Measurements from ENCODE around the gene TNIP1. TPM values are rescaled to one million over a fixed set of nuclear protein-coding genes. Genes with fewer than 3 reads are reported as not detected.

TNIP1 gene
- total RNA-seq, 1 donor from 2014 or later: 124 TPM

DNA sequence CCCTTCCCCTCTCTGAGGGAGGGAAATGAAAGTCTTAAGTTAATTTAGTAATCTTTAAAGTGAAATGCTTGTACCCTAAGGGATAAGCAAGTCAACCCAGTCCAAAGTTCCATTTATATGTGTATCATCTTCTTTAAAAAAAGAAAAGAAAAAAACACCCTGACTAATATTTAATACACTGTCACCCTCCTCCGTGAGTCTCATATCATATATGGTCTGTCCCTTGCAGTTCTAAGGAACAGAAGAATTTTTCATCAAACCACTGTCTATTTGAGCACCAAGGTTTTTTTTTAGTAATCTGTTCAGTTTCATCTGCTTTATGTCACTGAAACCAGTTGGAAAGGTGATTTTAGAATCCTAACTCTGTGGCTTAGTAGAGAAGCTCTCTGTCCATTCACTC lies 15.2 kb downstream of the TNIP1 start:
- no peak for DNase-seq (ENCODE audit: low spot score)

DNA sequence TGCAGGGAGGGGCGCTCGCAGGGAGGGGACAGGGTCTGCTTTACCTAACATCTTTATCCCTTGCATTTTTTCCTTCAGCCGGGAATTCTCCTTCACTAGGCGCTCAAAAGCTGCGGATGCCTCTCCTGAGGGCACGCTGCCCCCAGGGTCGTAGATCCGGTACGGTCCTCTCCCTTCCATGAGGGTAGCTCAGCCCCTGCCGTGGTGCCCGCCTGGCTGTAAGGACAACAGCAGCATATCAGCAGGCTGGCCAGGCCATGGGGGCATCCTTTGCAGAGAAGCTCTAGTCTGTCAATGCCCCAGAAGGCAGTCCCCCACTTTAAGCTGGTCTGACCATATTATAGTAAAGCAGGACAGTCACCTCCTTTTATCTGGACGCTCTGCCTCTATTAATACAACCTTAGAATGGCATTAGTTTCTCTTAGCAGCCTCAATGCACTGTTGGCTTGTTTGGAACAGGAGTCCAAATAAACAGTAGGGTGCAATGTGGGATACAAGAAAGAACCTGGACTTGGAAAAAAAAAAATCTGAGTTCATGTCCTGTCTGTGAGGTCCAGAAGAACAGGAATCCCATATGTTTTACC lies 15.8 kb downstream of the TNIP1 start:
- no peak for DNase-seq (ENCODE audit: low spot score)

DNA sequence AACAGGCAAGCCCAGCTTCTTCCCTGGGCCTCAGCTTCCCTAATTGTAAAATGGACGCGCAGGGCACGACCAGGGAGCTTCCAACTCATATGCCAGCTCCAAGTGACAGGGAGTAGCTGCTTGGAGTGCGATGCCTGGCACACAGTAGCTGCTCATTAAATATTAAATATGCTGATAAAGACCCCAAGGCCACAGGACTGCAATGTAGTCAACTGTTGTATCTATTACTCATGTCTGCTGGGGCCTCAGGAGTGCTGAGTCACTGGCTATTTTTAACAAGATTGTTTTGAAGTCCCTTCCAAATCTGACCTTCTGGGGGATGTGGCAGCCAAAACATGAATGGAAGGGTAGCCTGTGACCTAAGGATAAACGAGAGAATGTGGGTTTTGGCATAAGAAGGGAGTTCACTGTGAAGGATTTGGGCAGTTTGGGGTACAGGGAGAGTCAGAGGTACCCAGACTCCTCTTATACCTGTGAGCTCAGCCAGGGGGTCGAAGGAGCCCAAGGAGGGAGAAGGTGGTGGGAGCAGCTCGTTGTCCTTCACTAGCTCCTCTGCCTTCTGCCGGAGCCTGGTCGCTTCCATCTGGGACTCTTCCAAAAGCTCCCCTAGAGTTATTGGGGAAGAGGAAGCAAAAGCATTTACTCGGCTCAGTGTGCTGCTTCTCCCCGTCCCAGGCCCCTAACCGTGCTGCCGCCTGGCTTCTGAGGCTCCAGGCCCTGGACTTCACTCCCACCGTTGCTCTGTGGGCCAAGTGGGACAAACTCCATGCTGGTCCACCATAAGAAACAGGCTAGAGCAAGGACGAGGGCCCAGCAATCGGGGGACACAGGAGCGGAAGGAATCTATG lies 17.5 kb downstream of the TNIP1 start:
- no peak for DNase-seq (ENCODE audit: low spot score)

DNA sequence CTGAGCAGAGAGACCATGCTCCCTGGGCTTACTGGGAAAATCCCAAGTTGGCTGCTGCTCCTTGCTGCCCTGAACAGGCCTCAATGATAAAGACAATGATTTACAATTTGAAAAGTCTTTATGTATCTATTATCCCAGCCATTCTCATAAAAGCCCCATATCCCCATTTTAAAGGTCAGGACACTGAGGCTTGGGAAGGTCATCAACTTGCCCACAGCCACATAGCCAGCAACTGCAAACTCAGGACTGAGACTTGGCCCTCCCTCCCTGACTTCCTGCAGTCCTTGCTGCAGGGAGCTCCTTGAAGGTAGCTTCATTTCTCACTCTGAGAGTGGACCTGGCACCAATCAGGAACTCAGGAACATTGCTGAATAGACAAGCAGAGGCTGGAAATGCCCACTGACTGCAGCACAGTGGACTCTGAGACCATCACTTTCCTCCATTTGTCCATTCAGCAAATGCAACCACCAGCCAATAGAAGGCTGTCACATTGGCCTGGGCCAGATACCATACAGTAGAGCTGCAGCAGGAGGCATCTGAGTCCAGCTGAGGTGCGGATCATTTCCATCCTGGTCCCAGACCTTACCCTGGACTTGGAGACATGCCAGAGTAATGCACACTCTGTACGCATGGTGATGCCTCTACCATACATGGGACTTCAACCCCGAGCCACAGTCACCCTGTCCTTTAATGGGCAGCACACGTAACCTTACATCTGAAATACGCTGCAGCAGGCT lies 18.3 kb downstream of the TNIP1 start:
- DNase-seq (ENCODE audit: low spot score): no peak

DNA sequence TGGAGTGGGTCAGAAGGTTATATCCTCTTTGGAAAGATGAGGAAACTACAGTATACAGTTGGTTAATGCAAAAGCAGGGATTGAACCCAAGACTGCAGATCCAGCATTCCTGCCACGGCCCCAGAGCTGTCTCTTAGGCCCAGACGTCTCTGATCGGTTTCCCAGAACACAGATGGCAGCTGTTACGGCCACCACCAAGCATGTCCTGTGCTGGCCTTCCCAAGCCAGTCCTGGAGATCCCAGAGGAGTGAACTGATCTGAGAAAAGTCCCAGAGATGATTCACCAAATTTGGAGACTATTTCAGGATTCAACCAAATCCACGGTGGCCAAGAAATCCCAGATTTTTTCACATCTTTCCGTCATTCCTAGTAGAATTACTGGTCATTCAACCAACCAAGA lies 20.1 kb downstream of the TNIP1 start:
- DNase-seq (ENCODE audit: low spot score): no peak

DNA sequence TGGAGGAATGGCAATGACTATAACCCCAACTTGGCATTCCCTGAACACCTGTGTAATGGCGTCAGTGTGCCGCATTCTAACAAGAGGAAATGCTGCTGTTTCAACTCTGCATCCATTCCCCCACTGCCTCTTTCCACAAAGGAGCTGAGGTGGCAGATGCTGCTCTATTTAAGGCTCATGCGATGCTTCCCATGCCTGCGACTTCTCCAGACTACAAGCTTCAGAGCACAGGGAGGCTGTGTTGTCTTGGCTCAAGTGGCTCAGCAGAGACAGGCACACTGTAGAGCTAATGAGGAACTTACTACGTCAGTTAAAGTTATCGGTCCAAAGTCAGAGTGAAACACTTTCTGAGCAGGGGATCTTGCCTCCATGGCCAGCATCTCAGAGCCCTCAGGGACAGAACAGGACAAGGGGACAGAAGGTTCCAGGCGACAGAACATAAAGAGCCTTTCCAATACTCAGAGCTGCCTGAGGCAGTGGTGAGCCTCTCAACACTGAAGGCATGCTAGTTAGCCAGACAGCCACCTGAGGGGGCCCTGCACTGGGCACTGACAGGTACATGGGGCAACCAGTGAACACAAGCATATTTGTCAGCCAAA lies 21.8 kb downstream of the TNIP1 start:
- no peak for DNase-seq (ENCODE audit: low spot score)

DNA sequence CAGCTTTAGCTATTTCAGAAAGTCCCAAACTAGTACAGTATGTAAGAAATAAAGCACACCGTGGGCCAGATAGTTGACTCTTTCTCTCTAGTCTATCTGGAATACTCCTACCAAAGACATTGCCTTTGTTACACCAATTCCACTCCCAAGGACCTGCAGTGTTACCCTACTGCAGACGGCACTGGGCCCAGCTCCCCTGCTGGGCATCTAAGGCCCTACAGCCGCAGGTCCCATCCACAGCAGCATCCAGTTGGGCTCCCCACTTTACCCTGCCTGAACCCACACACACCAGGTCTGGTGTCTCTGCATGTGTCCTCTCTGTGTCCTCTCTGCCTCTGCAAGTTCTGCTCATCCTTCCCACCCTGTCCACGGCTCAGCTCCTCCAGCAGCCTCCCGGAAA lies 22.5 kb downstream of the TNIP1 start:
- no peak for DNase-seq (ENCODE audit: low spot score)

DNA sequence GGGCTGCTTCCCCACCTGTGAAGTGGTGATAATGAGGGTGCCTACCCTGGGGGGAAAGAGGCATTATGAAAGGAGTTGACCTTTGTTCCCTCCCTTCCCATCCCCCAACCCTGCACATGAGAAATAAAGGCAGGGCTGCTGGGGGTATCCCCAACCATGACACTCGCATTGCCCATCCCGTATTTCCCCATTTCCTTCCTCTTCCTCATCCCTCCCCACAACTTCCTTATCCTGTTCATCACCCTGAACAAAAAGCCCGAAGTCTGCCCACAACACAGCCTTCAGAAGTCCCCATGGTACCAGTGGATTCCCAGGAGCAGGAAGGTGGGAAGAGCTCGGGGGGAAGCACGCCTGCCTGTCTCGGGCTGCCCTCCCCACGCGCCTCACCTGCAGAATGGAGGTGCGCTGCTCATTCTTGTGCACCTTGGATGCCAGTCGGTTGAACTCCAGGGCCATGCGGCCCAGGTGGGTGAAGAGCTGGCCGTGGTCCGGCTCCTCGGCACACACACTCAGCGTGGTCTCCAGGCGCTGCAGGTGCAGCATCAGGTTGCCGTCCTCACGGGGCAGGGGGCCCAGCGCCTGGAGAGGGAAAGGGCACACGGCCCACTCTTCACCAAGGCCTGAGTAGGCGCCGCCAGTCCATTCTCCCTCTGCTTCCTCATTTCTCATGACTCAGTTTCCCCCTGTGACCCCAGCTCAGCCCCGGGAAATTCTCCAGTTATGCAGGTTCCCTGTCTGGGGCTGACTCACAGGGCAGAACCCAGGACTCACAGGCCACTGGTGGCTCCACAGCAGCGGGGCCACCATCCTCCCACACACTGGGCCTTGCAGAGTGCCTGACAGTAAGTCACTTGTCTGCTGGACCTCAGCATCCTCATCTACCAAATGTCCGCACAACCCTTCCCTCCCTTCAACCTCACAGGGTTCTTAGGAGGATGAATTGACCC lies 24.2 kb downstream of the TNIP1 start:
- DNase-seq (ENCODE audit: low spot score): no peak

DNA sequence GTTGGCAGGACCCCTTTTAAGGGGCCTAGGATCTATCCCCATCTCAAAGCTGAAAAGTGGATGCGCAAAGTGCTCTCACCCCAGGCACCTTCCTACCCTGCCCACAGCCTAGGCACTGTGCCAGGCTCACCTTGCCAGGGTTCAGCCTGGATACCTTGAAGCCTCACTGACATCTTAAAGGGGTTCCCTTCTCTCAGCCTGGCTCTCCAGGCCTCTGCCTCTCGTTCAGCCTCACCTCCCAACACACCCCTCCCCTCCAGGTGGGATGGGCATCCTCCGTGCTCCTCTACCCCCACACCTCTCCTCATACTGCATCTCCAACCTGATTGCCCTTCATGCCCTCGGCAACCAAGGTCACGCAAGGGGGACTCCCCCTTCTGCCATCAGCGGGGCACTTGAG lies 25.5 kb downstream of the TNIP1 start:
- DNase-seq (ENCODE audit: low spot score): no peak

DNA sequence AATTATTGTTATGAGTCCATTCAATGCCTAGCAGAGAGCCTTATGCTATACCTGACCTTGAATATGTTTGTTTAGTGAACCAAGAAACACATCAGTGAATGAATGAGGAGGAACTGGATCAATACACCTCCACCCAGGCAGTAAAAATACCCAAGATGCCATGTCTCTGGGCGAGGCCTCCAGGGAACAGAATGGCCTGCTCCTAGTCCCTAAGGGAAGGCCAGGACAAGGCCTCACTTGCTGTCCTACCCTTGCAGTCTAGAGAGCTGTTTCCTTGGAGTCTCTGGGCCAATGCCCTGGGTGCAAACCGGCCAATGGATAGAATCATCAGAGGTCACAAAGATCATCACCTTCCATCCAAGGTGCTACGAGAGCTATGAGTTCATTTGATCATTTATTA lies 26.1 kb downstream of the TNIP1 start:
- peak; percentile 62 for DNase-seq (ENCODE audit: low spot score)

DNA sequence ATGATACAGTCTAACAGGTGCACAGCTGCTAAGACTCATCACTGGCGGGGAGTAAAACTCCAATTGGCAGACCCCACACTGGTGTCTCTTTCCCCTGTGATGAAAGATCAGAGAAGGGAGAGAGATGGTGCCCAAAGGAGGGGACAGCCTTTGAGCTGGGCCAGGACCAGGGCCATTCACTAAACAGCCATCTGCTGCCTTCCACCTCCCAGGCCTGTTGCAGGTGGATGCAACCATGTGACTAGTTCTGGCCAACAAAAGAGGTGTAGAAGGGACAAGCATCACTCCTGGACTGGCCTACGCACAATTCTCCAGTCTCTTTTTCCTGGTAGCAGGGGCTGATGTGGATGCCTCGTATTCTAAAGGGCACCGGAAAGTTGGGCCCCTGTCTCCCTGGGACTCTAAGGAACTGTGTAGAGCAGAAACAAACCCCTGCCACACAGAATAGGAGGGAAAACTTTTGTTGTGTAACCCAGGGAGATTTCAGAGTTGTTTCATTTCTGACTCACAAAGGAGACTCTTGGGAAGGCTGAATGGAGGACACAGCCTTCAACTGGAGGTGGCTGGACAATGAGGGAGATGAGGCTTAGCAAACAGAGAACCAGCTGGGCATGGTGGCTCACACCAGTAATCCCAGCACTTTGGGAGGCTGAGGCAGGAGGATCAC lies 26.9 kb downstream of the TNIP1 start:
- DNase-seq (ENCODE audit: low spot score): no peak

DNA sequence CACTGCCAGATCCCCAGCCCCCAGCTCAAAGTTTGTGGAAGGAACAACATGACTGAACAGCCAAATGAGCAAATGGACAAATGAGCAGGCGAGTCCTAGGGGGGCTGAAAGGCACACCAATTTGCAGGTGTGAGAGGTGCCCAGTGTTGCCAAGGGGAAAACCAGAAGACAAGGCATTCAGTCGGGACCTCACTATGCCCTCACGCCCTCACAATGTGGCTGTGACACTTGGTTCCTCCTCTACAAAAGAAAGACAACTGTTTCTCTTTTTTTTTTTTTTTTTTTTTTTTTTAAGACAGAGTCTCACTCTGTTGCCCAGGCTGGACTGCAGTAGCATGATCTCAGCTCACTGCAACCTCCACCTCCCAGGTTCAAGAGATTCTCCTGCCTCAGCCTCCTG lies 28.0 kb downstream of the TNIP1 start:
- no peak for DNase-seq (ENCODE audit: low spot score)

DNA sequence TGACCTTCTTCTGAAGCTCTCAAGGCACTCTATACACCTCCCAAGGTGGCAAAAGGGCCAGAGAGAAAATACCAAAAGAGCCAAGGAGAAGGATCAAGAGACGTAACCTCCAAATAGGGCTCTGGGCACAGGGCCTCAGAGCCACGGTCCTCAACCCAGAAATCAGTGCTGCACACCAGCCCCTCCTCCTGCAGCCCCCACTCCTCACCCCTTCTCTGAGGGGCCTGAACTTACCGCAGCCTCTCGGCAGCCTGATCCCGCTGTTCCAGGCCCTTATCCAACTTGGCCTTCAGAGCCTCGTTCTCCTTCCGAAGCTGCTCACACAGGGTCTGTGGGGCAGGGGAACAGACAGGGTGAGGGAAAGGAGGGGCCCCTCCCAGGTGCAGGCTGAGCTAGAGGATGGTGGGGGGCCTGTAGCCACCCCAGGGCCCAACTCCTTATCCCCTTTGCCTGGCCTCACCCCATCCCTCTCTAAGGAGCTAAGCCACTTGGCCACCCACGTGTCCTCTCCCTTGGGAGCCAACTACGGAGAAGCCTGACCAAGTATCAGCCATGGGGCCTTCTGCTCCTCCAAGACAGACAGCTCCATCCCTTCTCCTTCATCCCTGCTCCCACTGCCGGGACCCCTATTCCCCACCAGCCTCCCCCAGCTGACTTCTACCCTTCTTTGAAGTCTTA lies 28.8 kb downstream of the TNIP1 start:
- DNase-seq (ENCODE audit: low spot score): no peak

DNA sequence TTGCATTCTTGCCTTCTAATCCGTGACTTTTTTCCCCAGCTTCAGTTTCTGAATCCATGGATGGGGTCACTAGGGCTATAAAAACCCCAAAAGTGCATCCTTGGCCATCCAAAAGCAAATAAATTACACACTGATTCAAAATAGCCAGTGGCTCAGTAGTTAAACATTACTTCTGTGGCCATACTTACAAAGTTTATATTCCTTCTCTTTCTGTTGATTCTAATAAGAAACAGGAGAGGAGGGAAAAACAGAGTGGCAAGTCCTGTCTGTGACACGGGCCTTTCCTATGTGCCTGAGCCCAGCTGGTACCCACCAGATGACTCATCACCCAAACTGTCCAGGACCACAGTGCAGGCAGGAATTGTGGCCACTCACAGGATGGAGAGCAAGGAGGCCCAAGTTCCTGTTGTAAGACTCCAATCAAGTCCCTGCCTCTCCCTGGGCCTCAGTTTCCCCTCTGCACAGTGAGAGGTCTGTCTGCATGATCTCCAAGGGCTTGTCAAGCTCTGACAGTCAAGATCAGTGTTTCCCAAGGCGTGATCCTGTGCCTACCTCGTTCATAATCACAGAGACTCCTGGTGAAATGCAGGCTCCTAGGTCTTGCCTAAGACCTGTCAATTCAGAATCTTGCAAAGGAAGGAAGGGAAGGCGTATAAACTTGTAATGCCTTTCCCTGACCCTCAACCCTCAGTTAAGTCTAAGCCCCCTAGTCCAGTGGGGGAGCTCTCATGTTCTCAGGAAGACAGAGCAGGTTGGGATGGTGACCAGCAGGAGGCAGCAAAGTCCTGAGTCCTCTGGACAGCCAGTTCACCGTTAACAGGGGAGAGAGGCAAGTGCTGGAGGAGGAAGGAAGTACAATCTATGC lies 29.5 kb downstream of the TNIP1 start:
- DNase-seq (ENCODE audit: low spot score): peak; percentile 86

DNA sequence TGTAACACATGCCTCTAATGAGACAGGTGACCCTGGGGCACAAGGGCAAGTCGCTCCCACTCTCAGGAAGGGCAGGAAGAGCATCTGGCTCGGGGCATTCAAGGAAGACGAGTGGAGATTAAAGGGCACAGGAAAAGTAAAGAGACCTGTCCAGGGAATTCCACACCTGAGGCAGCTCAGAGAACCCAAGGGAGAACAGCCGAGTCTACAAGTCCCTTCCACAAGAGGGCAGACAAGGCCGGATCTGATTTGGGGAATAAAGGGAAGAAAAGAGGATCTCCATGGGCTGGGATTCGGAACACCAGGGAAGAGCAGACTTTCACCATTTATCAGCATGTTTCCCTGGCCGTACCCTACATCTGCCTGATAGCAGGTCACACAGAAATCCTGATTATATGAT lies 32.3 kb downstream of the TNIP1 start:
- DNase-seq (ENCODE audit: low spot score): no peak

DNA sequence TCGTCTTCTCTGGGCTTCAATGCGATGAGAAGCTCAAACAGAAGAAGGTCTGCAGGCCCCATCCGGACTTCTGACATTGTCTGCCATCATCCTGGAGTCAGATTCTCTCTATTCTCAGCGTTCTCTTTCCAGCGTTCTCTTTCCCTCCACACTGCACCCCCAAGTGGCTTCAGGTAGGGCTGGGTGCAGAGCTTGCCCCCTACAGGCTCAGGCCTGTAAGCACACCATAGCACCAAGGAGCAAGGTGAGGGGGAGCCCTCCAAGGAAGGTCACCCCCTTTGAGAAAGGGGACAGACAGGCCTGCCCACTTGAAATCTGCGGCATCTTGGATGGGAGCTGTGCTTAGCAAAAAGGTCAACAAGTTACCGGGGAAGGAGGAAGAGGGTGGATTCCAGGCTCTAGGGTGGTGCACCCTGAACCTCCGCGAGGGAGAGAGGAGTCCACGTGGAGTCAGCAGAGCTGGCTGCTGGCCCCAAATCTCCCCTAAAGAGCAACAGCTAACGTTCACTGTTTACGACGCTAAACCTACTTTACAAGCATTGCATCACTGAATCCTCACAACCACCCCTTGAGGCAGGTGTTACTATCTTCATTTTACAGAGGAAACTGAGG lies 32.9 kb downstream of the TNIP1 start:
- no peak for DNase-seq (ENCODE audit: low spot score)

DNA sequence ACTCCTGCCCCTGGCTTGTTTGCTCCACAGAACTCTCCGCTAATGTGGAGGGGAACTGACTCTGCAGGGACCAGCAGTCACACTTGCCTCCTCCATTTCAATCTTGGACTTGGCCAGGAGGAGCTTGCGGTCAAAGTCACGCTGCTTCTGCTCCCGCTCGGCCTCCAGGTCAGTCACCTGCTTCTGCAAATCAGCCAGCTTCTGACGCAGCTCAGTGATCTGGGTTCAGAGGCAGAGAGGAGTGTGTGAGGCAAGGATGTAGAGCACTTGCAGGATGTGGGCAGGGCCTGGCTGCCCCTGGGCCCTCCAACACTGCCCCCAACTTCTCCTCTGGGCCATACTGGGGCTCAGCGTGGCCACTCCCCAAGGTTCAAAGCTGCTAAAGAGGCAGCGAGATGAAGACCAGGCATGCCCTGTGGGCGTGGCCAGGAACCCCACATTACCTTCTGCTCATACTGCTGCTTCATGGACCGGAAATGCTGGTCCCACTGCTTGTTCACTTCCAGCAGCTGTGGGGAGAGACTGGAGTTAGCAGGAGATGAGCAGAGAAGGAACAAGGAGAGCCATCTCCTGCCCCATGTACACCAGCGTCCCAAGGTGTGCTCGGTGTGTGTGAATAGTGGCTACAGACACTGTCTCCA lies 38.3 kb downstream of the TNIP1 start:
- DNase-seq (ENCODE audit: low spot score): no peak

DNA sequence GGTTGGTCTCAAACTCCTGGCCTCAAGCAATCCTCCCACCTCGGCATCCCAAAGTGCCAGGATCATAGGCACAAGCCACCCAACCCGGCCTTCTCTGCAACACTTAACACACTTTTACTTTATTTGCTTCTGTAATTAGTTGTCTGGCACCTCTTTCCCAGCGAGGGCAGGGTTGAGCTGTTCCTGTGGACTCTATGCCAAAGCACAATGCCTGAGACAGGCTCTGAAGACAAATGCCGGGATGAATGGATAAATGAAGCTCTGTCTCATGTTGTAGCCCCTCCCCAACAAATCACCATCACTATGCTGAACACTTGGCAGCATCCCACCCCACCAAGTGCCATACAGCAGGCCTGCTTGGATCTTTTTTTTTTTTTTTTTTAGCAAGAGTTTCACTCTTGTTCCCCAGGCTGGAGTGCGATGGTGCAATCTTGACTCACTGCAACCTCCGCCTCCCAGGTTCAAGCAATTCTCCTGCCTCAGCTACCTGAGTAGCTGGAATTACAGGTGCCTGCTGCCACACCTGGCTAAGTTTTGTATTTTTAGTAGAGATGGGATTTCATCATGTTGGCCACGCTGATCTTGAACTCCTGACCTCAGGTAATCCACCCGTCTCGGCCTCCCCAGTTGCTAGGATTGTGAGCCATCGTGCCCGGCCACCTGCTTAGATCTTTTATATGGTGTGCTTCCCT lies 39.1 kb downstream of the TNIP1 start:
- no peak for DNase-seq (ENCODE audit: low spot score)
